Measurements from ENCODE around the gene C20orf141.
A peak's percentile ranks its signal among the peaks of the same experiment; 100 is the strongest.

The C20orf141 gene

DNA sequence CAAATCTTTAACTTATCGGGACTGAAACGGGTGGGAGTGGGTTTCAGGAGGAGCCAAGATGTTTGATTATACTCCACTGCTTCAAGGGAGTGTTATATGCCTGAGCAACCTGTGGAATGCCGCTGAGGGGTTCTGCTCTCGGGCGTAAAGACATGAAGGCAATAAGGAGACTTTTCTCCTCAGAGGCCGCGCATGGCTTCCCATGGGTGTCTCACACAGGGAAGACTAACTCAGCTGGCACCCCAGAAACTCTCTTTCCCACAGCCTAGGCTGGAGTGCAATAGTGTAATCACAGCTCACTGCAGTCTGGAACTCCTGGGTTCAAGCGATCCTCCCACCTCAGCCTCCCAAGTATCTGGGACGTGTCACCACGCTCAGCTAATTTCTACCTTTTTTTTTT is 5.1 kb upstream of the C20orf141 start:
- Histone ChIP-seq H3K27ac (ENCODE audit: low read depth, low read length, severe bottlenecking) (no peak overlapping the region), H3K36me3 (ENCODE audit: control insufficient read depth, insufficient read depth, low read length) (no peaks in the 10 kb centered on the region), H3K4me1 (ENCODE audit: control insufficient read depth, insufficient read depth, low read length, poor library complexity, severe bottlenecking) (no peaks in the 10 kb centered on the region), H3K4me3 (ENCODE audit: extremely low read depth, insufficient read depth, low read length, poor library complexity, severe bottlenecking) (no peak overlapping the region), H3K9me3 (ENCODE audit: control insufficient read depth, low read length) (peaks cover 15% of the 10 kb centered on the region)
- 92 to 96% methylated on average over 5 to 6 of the region's 10 CpGs for WGBS, 2 experiments (ENCODE audit: insufficient coverage in 2 of 2)

DNA sequence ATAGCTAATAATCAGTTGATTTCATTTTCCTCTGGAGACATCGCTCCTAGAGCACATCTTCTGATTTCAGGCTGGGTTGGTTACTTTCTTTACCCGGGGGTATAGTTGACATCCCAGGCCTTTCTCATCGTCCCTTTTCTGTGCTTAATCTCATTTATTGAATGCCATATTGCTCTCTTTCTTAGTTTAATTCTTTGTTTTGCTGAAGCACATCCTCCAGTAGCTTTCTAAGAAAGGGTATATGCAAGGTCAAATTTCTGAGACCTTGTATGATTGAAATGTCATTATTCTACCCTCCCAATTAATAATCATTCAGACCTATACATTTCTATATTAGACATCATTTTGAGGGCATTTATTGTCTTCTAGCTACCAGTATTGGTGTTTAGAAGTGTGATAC is 2.6 kb upstream of the C20orf141 start:
- H3K4me1 ChIP-seq (ENCODE audit: control insufficient read depth, insufficient read depth, low read length, poor library complexity, severe bottlenecking) = peaks cover 2% of the 10 kb centered on the region
- H3K4me3 ChIP-seq (ENCODE audit: extremely low read depth, insufficient read depth, low read length, poor library complexity, severe bottlenecking) = no peak overlapping the region
- no peak overlapping the region for H3K27ac ChIP-seq (ENCODE audit: low read depth, low read length, severe bottlenecking)
- peaks cover 15% of the 10 kb centered on the region for H3K9me3 ChIP-seq (ENCODE audit: control insufficient read depth, low read length)
- no peaks in the 10 kb centered on the region for H3K36me3 ChIP-seq (ENCODE audit: control insufficient read depth, insufficient read depth, low read length)
- 37 to 82% methylated on average over 2 to 3 of the region's 3 CpGs for WGBS, 2 experiments (ENCODE audit: insufficient coverage in 2 of 2)

DNA sequence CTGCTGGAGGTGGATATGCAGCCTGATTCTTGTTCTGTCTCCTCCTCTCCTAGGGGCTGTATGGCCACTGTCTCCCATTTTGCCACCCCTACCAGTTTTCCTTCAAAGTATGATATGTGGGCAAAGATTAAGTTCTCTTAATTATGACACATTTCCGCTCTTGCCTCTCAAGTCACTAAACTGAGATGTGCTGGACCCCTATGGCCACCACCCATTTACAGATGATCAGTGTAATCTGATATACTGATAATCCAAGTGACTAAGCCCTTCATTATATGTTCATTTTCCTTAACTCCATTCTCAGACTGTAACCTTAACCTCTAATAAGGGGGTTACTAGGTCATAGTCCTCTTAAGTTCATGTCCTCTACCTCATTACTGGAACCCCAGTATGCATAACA is 711 bp upstream of the C20orf141 start:
- 100% methylated on average over 1 of the region's 1 CpG; no CpG with 5 or more reads in 1 of the 2 experiments for WGBS, 2 experiments (ENCODE audit: insufficient coverage in 2 of 2)
- Histone ChIP-seq H3K4me3 (ENCODE audit: extremely low read depth, insufficient read depth, low read length, poor library complexity, severe bottlenecking) (no peak overlapping the region), H3K36me3 (ENCODE audit: control insufficient read depth, insufficient read depth, low read length) (no peaks in the 10 kb centered on the region), H3K27ac (ENCODE audit: low read depth, low read length, severe bottlenecking) (no peak overlapping the region), H3K4me1 (ENCODE audit: control insufficient read depth, insufficient read depth, low read length, poor library complexity, severe bottlenecking) (peaks cover 2% of the 10 kb centered on the region), H3K9me3 (ENCODE audit: control insufficient read depth, low read length) (peaks cover 15% of the 10 kb centered on the region)

DNA sequence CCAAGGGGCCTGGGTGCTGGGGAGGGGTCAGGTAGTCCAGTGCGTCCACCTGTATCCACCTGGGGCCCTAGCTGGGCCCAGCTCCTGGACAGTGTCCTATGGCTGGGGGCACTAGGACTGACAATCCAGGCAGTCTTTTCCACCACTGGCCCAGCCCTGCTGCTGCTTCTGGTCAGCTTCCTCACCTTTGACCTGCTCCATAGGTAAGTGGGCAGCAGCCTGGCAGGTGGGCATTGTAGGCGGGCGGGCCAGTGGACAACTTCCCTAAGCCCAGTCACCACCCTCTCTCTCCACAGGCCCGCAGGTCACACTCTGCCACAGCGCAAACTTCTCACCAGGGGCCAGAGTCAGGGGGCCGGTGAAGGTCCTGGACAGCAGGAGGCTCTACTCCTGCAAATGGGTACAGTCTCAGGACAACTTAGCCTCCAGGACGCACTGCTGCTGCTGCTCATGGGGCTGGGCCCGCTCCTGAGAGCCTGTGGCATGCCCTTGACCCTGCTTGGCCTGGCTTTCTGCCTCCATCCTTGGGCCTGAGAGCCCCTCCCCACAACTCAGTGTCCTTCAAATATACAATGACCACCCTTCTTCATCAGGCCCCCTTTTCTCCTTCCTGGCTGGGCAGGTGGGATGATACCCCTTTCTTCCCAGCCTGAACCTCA is 584 bp downstream of the C20orf141 start:
- Histone ChIP-seq H3K27ac (ENCODE audit: low read depth, low read length, severe bottlenecking) (no peak overlapping the region), H3K4me1 (ENCODE audit: control insufficient read depth, insufficient read depth, low read length, poor library complexity, severe bottlenecking) (peaks cover 10% of the 10 kb centered on the region), H3K9me3 (ENCODE audit: control insufficient read depth, low read length) (peaks cover 15% of the 10 kb centered on the region), H3K36me3 (ENCODE audit: control insufficient read depth, insufficient read depth, low read length) (no peaks in the 10 kb centered on the region), H3K4me3 (ENCODE audit: extremely low read depth, insufficient read depth, low read length, poor library complexity, severe bottlenecking) (no peak overlapping the region)
- WGBS, 2 experiments (ENCODE audit: insufficient coverage in 2 of 2) = 88 to 93% methylated on average over 6 to 8 of the region's 8 CpGs

DNA sequence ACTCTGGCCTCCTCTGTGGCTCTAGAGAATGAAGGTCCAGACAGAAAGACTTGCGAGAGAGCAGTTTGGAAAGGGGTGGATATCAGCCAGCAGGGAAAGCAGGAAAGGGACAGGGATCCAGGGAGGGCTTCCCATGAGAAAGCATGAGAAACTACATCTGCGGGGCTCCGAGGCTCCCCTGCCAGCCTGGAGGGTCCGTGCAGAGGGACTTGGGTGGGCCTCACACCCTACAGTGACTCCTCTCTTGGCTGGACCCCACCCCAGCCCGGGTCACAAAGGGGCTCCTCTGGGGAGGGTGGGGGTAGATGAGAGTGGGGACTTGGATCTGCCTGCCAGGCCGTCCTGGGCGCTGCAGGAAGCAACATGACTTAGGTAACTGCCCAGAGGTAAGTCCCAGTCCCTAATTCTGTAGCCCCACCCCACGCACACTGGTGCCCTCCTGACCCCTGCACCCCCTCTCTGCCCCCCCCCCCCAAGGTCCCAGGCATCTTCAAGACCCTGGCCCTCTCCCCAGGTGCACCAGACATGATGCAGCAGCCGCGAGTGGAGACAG is 1.3 kb downstream of the C20orf141 start, which contains the start of gene TMEM239:
Gene TMEM239 (plus strand): TSS at position 335 of the 553 bp plus-strand sequence. CDS start 191 bp downstream, at position 526.
- Histone ChIP-seq H3K4me1 (ENCODE audit: control insufficient read depth, insufficient read depth, low read length, poor library complexity, severe bottlenecking) (peaks cover 12% of the 10 kb centered on the region), H3K9me3 (ENCODE audit: control insufficient read depth, low read length) (peaks cover 15% of the 10 kb centered on the region), H3K36me3 (ENCODE audit: control insufficient read depth, insufficient read depth, low read length) (no peaks in the 10 kb centered on the region), H3K27ac (ENCODE audit: low read depth, low read length, severe bottlenecking) (no peak within 1 kb of the TSS), H3K4me3 (ENCODE audit: extremely low read depth, insufficient read depth, low read length, poor library complexity, severe bottlenecking) (no peak within 1 kb of the TSS)
- WGBS, 2 experiments (ENCODE audit: insufficient coverage in 2 of 2) = 86 to 98% methylated on average over 5 to 8 of the region's 10 CpGs

DNA sequence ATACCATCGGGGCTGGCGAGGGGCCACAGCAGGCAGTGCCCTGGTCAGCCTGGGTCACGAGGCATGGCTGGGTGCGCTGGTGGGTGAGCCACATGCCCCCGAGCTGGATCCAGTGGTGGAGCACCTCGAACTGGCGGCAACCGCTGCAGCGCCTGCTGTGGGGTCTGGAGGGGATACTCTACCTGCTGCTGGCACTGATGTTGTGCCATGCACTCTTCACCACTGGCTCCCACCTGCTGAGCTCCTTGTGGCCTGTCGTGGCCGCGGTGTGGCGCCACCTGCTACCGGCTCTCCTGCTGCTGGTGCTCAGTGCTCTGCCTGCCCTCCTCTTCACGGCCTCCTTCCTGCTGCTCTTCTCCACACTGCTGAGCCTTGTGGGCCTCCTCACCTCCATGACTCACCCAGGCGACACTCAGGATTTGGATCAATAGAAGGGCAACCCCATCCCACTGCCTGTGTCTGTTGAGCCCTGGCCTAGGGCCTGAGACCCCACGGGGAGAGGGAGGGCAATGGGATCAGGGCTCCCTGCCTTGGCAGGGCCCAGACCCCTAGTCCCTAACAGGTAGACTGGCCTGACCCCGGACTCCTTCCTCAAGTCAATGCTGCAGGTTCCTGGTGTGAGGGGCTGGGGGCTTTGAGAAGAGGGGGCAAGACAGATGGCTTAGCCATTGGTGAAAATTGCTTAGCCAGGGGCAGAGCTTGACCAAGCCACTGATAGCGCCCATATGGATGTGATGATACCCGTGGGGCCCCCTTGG is 2.0 kb downstream of the C20orf141 start:
- WGBS, 2 experiments (ENCODE audit: insufficient coverage in 2 of 2) = 86 to 87% methylated on average over 18 to 20 of the region's 20 CpGs
- Histone ChIP-seq H3K4me1 (ENCODE audit: control insufficient read depth, insufficient read depth, low read length, poor library complexity, severe bottlenecking) (peaks cover 12% of the 10 kb centered on the region), H3K27ac (ENCODE audit: low read depth, low read length, severe bottlenecking) (no peak overlapping the region), H3K36me3 (ENCODE audit: control insufficient read depth, insufficient read depth, low read length) (no peaks in the 10 kb centered on the region), H3K4me3 (ENCODE audit: extremely low read depth, insufficient read depth, low read length, poor library complexity, severe bottlenecking) (no peak overlapping the region), H3K9me3 (ENCODE audit: control insufficient read depth, low read length) (peaks cover 9% of the 10 kb centered on the region)

DNA sequence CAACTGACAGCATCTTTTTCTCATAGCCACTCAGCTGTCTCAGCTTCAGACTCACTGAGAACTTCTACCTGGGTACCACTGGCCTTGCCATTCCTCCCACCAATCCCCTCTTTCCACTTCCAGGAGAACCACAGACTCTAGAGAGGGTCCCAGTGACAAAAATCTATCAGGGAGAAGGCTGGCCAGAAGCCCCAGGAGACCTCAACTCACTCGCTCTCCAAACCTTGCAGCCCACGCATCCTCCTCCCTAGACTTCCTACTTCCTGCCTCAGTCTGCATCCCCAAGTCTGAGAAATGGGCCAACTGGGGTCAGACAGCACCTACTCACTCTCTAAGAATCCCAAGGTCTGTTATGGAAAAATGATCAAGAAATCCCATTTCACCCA is 2.5 kb downstream of the C20orf141 start:
- Histone ChIP-seq H3K27ac (ENCODE audit: low read depth, low read length, severe bottlenecking) (no peak overlapping the region), H3K9me3 (ENCODE audit: control insufficient read depth, low read length) (peaks cover 3% of the 10 kb centered on the region), H3K36me3 (ENCODE audit: control insufficient read depth, insufficient read depth, low read length) (no peaks in the 10 kb centered on the region), H3K4me3 (ENCODE audit: extremely low read depth, insufficient read depth, low read length, poor library complexity, severe bottlenecking) (no peak overlapping the region), H3K4me1 (ENCODE audit: control insufficient read depth, insufficient read depth, low read length, poor library complexity, severe bottlenecking) (peaks cover 15% of the 10 kb centered on the region)
- WGBS, 2 experiments (ENCODE audit: insufficient coverage in 2 of 2) = 88% methylated on average over 2 of the region's 2 CpGs; no CpG with 5 or more reads in 1 of the 2 experiments

DNA sequence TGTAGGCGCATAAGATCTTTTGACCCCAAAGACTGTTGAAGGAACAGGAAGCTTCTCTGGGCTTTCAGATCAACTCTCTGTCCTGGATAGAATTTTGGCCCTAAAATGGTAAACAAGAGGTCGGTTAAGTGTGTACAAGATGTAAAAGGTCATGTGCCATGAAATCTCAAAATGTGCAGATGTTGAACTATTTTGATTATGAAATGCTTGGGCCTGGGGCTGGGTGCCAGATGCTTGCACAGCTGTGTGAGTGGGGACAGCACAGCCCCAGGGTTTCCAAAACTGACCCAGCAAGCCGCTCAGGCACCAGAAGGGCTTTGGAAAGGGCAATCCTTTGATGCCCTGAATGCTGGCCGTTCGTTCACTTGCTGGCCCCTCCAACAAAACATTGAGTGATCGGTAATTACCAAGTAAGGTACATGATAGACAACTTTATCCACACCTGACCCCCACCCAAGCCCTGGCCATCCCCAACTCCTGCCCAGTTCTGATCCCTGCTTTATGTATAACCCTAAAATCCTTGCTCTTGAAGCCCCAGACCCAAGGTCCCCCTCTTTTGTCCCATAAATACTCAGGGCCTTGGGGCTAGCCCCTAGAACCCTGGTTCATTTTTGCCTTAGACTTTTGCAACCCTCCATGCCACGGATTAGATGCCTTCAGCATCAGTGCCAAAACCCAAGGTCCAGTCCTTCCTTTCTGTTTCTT is 3.3 kb downstream of the C20orf141 start:
- Histone ChIP-seq H3K4me1 (ENCODE audit: control insufficient read depth, insufficient read depth, low read length, poor library complexity, severe bottlenecking) (peaks cover 15% of the 10 kb centered on the region), H3K9me3 (ENCODE audit: control insufficient read depth, low read length) (no peaks in the 10 kb centered on the region), H3K36me3 (ENCODE audit: control insufficient read depth, insufficient read depth, low read length) (no peaks in the 10 kb centered on the region), H3K4me3 (ENCODE audit: extremely low read depth, insufficient read depth, low read length, poor library complexity, severe bottlenecking) (no peak overlapping the region), H3K27ac (ENCODE audit: low read depth, low read length, severe bottlenecking) (no peak overlapping the region)
- WGBS, 2 experiments (ENCODE audit: insufficient coverage in 2 of 2) = 90 to 93% methylated on average over 6 to 7 of the region's 7 CpGs

DNA sequence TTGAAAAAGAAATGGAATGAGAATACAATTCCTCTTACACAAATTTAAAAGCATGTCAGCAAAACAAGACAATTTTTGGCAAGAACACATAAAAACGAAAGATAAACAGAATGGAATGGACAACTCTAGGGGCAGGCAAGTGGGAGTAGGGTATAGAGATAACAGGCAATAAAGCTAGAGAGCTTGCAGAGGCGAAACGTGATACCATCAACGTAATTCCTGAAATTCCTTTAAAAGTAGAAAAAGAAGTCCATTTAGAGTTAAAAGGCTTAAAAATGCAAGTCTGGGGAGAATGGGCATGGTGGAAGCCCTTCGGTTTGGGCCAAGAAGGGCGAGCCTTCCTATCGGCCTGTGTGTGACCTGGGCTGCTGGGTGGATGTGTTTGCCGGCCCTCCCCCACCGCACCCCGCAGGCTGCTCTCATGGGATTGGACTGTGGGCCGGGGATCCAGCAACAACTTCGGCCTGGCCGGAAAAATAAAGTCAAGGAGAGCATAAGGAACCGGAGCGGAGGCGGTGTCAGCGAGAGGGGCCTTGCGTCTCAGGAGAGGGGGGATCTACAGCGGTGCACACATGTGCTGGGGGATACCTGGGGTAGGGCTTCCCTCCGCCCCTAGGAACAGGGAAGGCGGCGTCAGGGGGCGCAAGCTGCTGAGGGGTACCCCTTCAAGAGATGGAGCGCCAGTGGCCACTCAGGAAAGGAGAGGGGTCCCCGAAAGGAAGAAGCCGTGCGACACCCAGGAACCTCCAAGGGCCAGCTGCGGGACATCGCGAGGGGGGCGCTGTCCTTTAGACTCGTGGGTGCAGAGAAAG is 5.5 kb downstream of the C20orf141 start:
- Histone ChIP-seq H3K27ac (ENCODE audit: low read depth, low read length, severe bottlenecking) (peak overlapping the region; percentile 77), H3K4me1 (ENCODE audit: control insufficient read depth, insufficient read depth, low read length, poor library complexity, severe bottlenecking) (peaks cover 15% of the 10 kb centered on the region), H3K9me3 (ENCODE audit: control insufficient read depth, low read length) (no peaks in the 10 kb centered on the region), H3K4me3 (ENCODE audit: extremely low read depth, insufficient read depth, low read length, poor library complexity, severe bottlenecking) (no peak overlapping the region), H3K36me3 (ENCODE audit: control insufficient read depth, insufficient read depth, low read length) (no peaks in the 10 kb centered on the region)
- WGBS, 2 experiments (ENCODE audit: insufficient coverage in 2 of 2) = 35 to 40% methylated on average over 20 to 31 of the region's 32 CpGs

Measured in mesodermal cell (in vitro differentiated cells).